Prostate gland (tissue), 2 donors: ENCODE measurements around the gene CIAPIN1. TPM values are rescaled to one million over a fixed set of nuclear protein-coding genes. Genes with fewer than 3 reads are reported as not detected.

Experiments used
- DNase-seq: peaks from one replicate; pipeline ENCODE4 v3.0.0-alpha.2; 2019; ENCODE audit warnings: low spot score
- H3K27ac ChIP-seq, 2 donors: fragments of 200-600 bp; sonication (generic); 2 replicates each; pipeline ENCODE4 v1.5.1; 2017 to 2019
- H3K27me3 ChIP-seq: fragments of 200-600 bp; sonication (generic); replicated peaks from 2 replicates; pipeline ENCODE4 v1.5.1; 2019; ENCODE audit not compliant: insufficient read depth
- H3K36me3 ChIP-seq, 2 donors: fragments of 200-600 bp; sonication (generic); 1 replicate in 1 of 2; 2 replicates in 1 of 2; pipeline versions ENCODE4 v1.5.1 to v1.8.1; 2017 to 2019
- H3K4me1 ChIP-seq: fragments of 200-600 bp; sonication (generic); replicated peaks from 2 replicates; pipeline ENCODE4 v1.5.1; 2019
- H3K4me3 ChIP-seq, 2 donors: fragments of 200-600 bp; sonication (generic); 2 replicates each; pipeline ENCODE4 v1.5.1; 2017 to 2019
- H3K9me3 ChIP-seq: fragments of 200-600 bp; sonication (generic); 2 replicates; pipeline ENCODE4 v1.5.1; 2017
- POLR2A ChIP-seq: fragments of 450-650 bp; IDR thresholded peaks from one replicate; pipeline ENCODE4 v1.6.1; 2016; ENCODE audit warnings: antibody characterized with exemption, mild to moderate bottlenecking
- POLR2AphosphoS5 ChIP-seq: sonication (generic); formaldehyde crosslinking; IDR thresholded peaks from one replicate; pipeline ENCODE4 v1.6.1; 2017; ENCODE audit warnings: antibody characterized with exemption
- WGBS: methylation state at CpG from one replicate; pipeline ENCODE4 v1.1.5; 2018; 5-methylcytosine and 5-hydroxymethylcytosine counted together
- intact Hi-C: fragments of 100-400 bp; cut with DNase I; formaldehyde crosslinking; loops from one replicate; pipeline ENCODE4 v1.14.2; 2022
- total RNA-seq, 2 donors: library from RNA; depleted of rRNA; stranded (reverse); fragments of >200 nt; gene quantifications; one replicate each; pipeline ENCODE4 v1.1.0, GENCODE V29; 2016
- TF ChIP-seq, protein P1 (sequence below), 4 experiments: fragments of 200-600 bp in 2 of 4; fragments of 450-650 bp in 2 of 4; sonication (generic) in 2 of 4; IDR thresholded peaks; 1 replicate in 3 of 4; 2 replicates in 1 of 4; pipeline ENCODE4 v1.5.1; 2016 to 2019; ENCODE audit warnings: antibody characterized with exemption in 4 of 4, mild to moderate bottlenecking in 2 of 4, moderate library complexity in 2 of 4

CIAPIN1 gene
- total RNA-seq, 2 donors from 2014 or later = 20.1 to 40.3 TPM

DNA sequence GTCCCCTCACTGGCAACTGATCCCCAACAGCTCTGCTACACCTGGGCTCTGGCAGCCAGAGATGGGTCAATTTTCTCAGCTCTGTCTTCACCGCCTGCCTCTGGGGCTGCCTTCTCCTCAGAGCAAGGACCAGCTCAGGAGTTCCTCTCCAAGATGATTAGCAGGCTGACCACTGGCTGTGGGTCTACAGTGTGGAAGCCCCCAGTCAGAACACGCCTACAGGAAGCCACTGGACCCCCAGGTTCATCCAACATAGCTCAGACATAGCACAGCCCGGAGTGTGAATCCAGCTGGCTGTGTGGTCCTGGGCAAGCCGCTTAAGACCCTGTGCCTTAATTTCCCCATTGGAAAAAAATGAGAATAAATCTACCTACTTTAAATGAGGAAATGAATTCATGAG is 34.2 kb upstream of the CIAPIN1 start:
- TF ChIP-seq POLR2AphosphoS5 = no peak
- no peak for TF ChIP-seq POLR2A
- TF ChIP-seq, protein P1, sequence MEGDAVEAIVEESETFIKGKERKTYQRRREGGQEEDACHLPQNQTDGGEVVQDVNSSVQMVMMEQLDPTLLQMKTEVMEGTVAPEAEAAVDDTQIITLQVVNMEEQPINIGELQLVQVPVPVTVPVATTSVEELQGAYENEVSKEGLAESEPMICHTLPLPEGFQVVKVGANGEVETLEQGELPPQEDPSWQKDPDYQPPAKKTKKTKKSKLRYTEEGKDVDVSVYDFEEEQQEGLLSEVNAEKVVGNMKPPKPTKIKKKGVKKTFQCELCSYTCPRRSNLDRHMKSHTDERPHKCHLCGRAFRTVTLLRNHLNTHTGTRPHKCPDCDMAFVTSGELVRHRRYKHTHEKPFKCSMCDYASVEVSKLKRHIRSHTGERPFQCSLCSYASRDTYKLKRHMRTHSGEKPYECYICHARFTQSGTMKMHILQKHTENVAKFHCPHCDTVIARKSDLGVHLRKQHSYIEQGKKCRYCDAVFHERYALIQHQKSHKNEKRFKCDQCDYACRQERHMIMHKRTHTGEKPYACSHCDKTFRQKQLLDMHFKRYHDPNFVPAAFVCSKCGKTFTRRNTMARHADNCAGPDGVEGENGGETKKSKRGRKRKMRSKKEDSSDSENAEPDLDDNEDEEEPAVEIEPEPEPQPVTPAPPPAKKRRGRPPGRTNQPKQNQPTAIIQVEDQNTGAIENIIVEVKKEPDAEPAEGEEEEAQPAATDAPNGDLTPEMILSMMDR (IDR thresholded peaks at IDR 0.05) = no peak
- DNase-seq = no peak
- H3K27ac ChIP-seq = no peak overlapping the region
- no peaks in the 10 kb centered on the region for H3K9me3 ChIP-seq
- WGBS = 85% methylated on average over 4 of the region's 4 CpGs
- no peak overlapping the region for H3K4me3 ChIP-seq
- H3K36me3 ChIP-seq = no peaks in the 10 kb centered on the region
- intact Hi-C loops = no loop called here
- H3K4me1 ChIP-seq = peaks cover 5% of the 10 kb centered on the region
- H3K27me3 ChIP-seq = no peaks in the 10 kb centered on the region

DNA sequence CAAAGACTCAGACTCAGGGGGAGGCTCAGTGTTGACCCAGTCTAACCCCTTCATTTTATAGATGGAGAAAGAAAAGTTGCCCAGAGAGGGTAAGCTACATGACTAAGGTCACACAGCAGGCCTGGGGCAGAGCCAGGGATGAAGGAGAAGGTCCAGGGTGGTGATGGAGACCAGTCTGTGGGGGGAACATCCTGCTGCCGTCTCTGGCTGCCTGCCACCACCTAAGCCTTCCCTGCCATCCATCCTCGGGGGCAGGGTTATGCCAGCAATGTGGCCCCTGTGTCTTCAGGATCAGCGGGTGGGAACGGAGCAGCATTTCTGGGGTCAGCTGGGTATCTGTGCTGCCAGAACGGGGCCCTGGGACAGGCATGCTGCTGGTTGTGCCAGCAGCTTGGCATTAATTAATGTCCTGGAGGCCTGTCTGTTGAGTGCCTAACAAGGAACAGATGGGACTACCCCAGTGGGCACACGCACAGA is 33.6 kb upstream of the CIAPIN1 start:
- intact Hi-C loops = no loop called here
- WGBS = 50% methylated on average over 6 of the region's 6 CpGs
- DNase-seq = no peak
- H3K9me3 ChIP-seq = no peaks in the 10 kb centered on the region
- TF ChIP-seq POLR2AphosphoS5 (no peak), POLR2A (no peak)
- TF ChIP-seq, protein P1 (IDR thresholded peaks at IDR 0.05) = no peak
- H3K36me3 ChIP-seq = no peaks in the 10 kb centered on the region
- H3K4me3 ChIP-seq = no peak overlapping the region
- H3K4me1 ChIP-seq = peaks cover 5% of the 10 kb centered on the region
- H3K27ac ChIP-seq = no peak overlapping the region
- no peaks in the 10 kb centered on the region for H3K27me3 ChIP-seq

DNA sequence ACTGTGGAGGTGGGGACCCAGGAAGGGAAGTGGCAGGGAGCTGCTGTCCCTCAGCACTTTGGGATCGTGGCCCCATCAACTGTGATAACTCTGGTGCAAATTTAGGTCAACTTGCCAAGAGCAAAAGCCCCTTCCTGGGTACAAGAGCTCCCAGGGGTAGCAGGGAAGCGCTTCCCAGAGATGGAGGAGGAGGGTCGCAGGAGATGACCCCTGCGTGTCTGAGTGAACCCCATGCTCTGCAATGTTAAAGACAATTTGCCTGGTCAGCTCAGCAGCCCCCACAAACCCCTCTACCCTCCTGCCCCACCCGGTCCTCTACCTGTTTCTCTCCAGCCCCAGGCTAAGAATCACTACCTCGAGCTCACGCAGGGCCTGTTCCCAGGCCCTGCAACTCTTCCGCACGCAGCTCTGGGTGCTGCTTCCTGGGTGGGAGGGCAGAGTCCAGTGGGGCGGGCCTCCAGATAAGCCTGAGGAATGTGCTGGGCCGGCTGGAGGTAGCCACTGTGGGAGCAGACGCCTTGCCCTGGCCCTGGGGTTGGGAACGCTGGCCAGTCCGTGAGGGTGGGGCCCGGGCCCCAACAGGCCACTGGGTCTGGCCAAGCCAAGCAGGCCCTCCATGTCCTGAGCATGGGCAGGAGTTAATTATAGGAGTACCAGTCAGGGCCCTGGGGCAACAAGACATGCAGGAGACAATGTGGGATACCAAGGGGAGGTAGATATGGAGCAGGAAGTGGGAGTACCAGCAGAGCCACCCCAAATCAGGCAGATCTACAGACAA is 33.0 kb upstream of the CIAPIN1 start:
- TF ChIP-seq, protein P1 (IDR thresholded peaks at IDR 0.05) = no peak
- TF ChIP-seq POLR2AphosphoS5 (no peak), POLR2A (no peak)
- DNase-seq = no peak
- H3K4me1 ChIP-seq = peaks cover 5% of the 10 kb centered on the region
- H3K27me3 ChIP-seq = no peaks in the 10 kb centered on the region
- H3K4me3 ChIP-seq = peak overlapping the region; percentile 4 to 18
- intact Hi-C loops = loop anchor here (5.0 kb wide), 1 partner anchor 37 kb away; no protein-coding TSS in a partner anchor
- no peaks in the 10 kb centered on the region for H3K36me3 ChIP-seq
- 46% methylated on average over 15 of the region's 15 CpGs for WGBS
- peak overlapping the region in 1 of 2 donors; percentile 32 for H3K27ac ChIP-seq
- no peaks in the 10 kb centered on the region for H3K9me3 ChIP-seq

DNA sequence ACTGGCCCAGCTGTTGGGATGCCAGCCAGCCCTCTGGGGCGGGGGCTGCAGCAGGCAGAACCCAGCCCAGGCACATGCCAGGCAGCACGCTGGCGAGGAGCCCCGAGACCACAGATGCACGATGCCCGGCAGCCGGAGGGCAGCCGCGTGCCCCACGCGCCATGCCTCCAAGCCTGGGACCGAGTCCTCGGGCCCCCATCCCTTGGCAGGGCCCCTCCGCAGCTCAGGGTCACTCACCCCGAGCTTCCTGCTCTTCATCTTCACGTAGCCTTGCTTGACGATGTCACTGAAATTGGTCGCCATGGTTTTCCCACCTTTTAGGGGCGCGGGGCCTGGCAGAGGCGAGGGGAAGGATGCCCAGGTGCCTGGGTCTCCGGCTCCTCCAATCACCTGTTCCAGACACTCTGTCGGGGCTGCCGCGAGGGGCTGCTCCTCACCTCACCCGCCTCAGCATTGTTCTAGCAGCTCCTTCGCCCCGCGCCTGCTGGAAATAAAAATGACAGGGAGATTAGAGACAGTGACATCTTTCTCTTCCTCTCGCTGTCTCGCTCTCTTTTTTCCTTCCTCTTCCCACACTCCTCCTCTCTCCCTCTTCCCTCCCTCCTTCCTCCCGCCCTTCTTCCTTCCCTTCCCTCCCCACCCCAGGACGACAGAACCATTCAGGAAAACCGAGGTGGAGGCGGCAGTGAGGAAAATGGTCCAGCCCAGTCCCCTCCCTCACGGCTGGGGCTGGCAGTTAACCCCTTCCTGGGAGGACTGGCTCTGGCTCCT is 32.2 kb upstream of the CIAPIN1 start:
- H3K27ac ChIP-seq = no peak overlapping the region
- H3K4me1 ChIP-seq = peaks cover 3% of the 10 kb centered on the region
- DNase-seq = no peak

More for the DNA sequence above, 32.2 kb upstream of the CIAPIN1 start:
- H3K9me3 ChIP-seq = no peaks in the 10 kb centered on the region
- peak overlapping the region; percentile 4 to 18 for H3K4me3 ChIP-seq
- H3K36me3 ChIP-seq = no peaks in the 10 kb centered on the region
- WGBS = 23% methylated on average over 24 of the region's 36 CpGs
- TF ChIP-seq, protein P1 (IDR thresholded peaks at IDR 0.05) = no peak
- TF ChIP-seq POLR2AphosphoS5 (no peak), POLR2A (no peak)
- H3K27me3 ChIP-seq = no peaks in the 10 kb centered on the region
- intact Hi-C loops = loop anchor here (5.0 kb wide), 1 partner anchor 38 kb away; no protein-coding TSS in a partner anchor
